Endothelial cell (in vitro differentiated cells): ENCODE results near the gene C1orf56. TPM values are rescaled to one million over a fixed set of nuclear protein-coding genes. Genes with fewer than 3 reads are reported as not detected.

Experiments
- DNase-seq: peaks from one replicate; pipeline ENCODE4 v3.0.0; 2021; ENCODE audit warnings: low spot score
- H3K27ac Mint-ChIP-seq: one replicate; pipeline ENCODE4 v1.8.0; 2021; ENCODE audit warnings: mixed read lengths, inconsistent platforms; ENCODE audit not compliant: unreplicated experiment
- H3K27me3 Mint-ChIP-seq: one replicate; pipeline ENCODE4 v1.8.0; 2021; ENCODE audit warnings: mild to moderate bottlenecking, moderate library complexity, mixed read lengths, inconsistent platforms; ENCODE audit not compliant: unreplicated experiment
- H3K36me3 Mint-ChIP-seq: one replicate; pipeline ENCODE4 v1.8.0; 2021; ENCODE audit warnings: mild to moderate bottlenecking, low read depth, mixed read lengths, inconsistent platforms; ENCODE audit not compliant: unreplicated experiment
- H3K4me1 Mint-ChIP-seq: one replicate; pipeline ENCODE4 v1.8.0; 2021; ENCODE audit warnings: mild to moderate bottlenecking, mixed read lengths, inconsistent platforms; ENCODE audit not compliant: unreplicated experiment
- H3K4me3 Mint-ChIP-seq: one replicate; pipeline ENCODE4 v1.8.0; 2021; ENCODE audit warnings: mild to moderate bottlenecking, mixed read lengths, inconsistent platforms; ENCODE audit not compliant: unreplicated experiment
- H3K9me3 Mint-ChIP-seq: one replicate; pipeline ENCODE4 v1.8.0; 2021; ENCODE audit warnings: mixed read lengths, inconsistent platforms; ENCODE audit not compliant: unreplicated experiment
- total RNA-seq: library from RNA; stranded (reverse); fragmentation: NEBNext Ultra II Directional; extraction: Animal tissue kit (Norgen Biotek cat#: 25700); gene quantifications from one replicate; pipeline ENCODE4 v1.2.1, GENCODE V29; 2021; ENCODE audit not compliant: unreplicated experiment
- TF ChIP-seq, protein P1 (sequence below): fragments of 200-600 bp; sonication (generic); IDR thresholded peaks from one replicate; pipeline ENCODE4 v1.5.0; 2021; ENCODE audit warnings: antibody characterized with exemption; ENCODE audit not compliant: unreplicated experiment

C1orf56 gene
- total RNA-seq, 1 donor from 2014 or later, result 1.0 TPM

DNA sequence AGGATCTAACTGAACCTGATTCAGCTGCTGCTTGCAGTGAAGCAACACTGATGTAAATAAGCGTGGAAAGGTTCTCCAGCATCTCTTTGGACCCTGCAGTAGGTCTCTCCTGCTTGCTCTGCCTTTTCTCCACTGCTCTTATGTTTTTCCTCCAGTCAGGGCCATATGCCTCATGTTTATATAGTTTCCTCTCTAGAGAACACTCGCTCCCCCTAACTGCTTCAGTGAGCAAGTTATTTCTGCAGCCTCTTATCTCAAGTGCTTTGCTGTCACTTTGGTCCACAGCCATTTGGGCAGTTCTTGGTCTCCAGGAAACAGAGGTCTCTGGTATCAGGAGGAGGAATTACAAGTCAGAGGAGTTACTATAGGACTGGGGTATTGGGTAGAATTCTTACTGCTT, 34.0 kb upstream of the C1orf56 start:
- Mint-ChIP-seq H3K27me3 (peaks cover 2% of the 10 kb centered on the region), H3K27ac (no peak overlapping the region), H3K9me3 (no peaks in the 10 kb centered on the region), H3K4me3 (no peak overlapping the region), H3K36me3 (no peaks in the 10 kb centered on the region), H3K4me1 (peaks cover 6% of the 10 kb centered on the region)
- DNase-seq, result no peak
- TF ChIP-seq, protein P1, sequence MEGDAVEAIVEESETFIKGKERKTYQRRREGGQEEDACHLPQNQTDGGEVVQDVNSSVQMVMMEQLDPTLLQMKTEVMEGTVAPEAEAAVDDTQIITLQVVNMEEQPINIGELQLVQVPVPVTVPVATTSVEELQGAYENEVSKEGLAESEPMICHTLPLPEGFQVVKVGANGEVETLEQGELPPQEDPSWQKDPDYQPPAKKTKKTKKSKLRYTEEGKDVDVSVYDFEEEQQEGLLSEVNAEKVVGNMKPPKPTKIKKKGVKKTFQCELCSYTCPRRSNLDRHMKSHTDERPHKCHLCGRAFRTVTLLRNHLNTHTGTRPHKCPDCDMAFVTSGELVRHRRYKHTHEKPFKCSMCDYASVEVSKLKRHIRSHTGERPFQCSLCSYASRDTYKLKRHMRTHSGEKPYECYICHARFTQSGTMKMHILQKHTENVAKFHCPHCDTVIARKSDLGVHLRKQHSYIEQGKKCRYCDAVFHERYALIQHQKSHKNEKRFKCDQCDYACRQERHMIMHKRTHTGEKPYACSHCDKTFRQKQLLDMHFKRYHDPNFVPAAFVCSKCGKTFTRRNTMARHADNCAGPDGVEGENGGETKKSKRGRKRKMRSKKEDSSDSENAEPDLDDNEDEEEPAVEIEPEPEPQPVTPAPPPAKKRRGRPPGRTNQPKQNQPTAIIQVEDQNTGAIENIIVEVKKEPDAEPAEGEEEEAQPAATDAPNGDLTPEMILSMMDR, result no peak

DNA sequence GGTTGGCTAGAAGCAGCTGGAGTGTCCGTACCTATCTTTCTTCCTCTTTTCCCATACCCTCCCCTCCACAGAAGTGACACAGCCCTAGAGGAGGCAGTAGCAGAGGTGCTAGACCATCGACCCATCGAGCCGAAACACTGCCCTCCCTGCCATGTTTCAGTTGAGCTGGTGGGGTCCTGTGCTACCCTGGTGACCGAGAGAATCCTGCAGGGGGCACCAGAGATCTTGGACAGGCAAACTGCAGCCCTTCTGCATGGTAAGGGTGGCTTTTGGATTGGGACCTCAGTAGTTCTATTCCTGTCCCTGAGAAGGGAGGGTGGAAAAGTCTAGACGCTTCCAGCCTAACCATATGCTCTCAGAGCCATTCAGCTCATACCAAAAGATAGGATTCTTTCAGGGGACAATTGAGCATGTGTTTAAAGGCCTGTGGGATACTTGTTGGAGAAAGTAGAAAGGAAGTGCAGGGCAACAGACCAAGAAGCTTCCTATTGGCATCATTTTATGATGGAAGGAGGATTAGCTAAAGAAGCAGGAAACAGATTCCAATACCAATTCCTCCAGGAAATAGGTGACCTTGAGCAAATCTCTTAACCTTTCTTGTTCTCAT, 22.9 kb upstream of the C1orf56 start:
- no peak overlapping the region for H3K27ac Mint-ChIP-seq
- peak; percentile 88 for DNase-seq
- no peak overlapping the region for H3K4me3 Mint-ChIP-seq
- TF ChIP-seq, protein P1, result peak; percentile 68
- peaks cover 18% of the 10 kb centered on the region for H3K36me3 Mint-ChIP-seq
- H3K9me3 Mint-ChIP-seq, result no peaks in the 10 kb centered on the region
- peaks cover 8% of the 10 kb centered on the region for H3K4me1 Mint-ChIP-seq
- H3K27me3 Mint-ChIP-seq, result no peaks in the 10 kb centered on the region

- DNase-seq, result no peak
- Mint-ChIP-seq H3K27me3 (no peaks in the 10 kb centered on the region), H3K4me3 (peak overlapping the region; percentile 62), H3K4me1 (peaks cover 8% of the 10 kb centered on the region), H3K36me3 (peaks cover 23% of the 10 kb centered on the region), H3K9me3 (no peaks in the 10 kb centered on the region), H3K27ac (no peak overlapping the region)
- TF ChIP-seq, protein P1, result no peak
Observed at GRCh38 chr1:151026460-151026859, 21.1 kb upstream of the C1orf56 start.

DNA sequence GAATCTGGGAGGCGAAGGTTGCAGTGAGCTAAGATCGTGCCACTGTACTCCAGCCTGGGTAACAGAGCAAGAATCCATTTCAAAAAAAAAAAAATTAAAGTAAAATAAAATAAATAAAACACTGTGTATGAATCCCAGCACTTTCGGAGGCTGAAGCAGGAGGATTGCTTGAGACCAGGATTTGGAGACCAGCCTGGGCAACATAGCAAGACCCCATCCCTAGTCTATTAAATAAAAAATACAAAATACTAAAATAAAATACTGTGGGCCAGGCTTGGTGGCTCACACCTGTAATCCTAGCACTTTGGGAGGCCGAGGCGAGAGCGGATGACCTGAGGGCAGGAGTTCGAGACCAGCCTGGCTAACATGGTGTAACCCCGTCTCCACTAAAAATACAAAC, 15.4 kb upstream of the C1orf56 start:
- no peaks in the 10 kb centered on the region for H3K4me1 Mint-ChIP-seq
- H3K27ac Mint-ChIP-seq, result no peak overlapping the region
- no peak for DNase-seq
- no peak overlapping the region for H3K4me3 Mint-ChIP-seq
- peaks cover 35% of the 10 kb centered on the region for H3K36me3 Mint-ChIP-seq
- H3K9me3 Mint-ChIP-seq, result no peaks in the 10 kb centered on the region
- H3K27me3 Mint-ChIP-seq, result no peaks in the 10 kb centered on the region
- TF ChIP-seq, protein P1, result no peak

DNA sequence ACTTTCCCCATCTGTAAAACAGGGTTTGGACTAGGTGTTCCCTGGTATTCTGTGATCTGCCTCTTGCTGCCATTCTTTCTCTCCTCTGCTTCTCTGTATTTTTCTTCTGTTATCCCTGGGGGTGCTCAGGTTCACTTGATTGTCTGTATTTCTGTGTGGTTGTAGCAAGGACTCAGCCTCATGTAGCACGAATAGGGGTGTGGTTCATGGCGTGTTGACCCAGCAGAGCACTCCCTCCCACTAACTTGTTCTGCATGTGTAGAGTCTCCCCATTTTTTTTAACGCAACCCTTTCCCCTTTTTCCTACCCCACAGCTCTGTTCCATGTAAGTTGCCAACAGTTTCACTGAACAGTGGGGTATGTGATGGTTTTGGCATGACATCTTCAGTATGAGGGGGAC, 12.4 kb upstream of the C1orf56 start:
- Mint-ChIP-seq H3K9me3 (no peaks in the 10 kb centered on the region), H3K4me3 (peak overlapping the region; percentile 2), H3K4me1 (no peaks in the 10 kb centered on the region), H3K27ac (no peak overlapping the region), H3K27me3 (no peaks in the 10 kb centered on the region), H3K36me3 (peaks cover 25% of the 10 kb centered on the region)
- no peak for DNase-seq
- TF ChIP-seq, protein P1, result no peak
